Ramos (cell line): ENCODE results near the gene GFM2.
"Not testable (repeated sequence)": the region's sequence is repeated elsewhere in the genome, so short reads cannot be mapped to it uniquely, and the experiment has no call there.

Experiments
- in situ Hi-C: fragments of 300-500 bp; cut with MboI; formaldehyde crosslinking; loops from one replicate; pipeline ENCODE4 v1.14.3; 2022; ENCODE audit warnings: low sequenced_read_pairs; ENCODE audit not compliant: unreplicated experiment

GFM2 gene, protein sequence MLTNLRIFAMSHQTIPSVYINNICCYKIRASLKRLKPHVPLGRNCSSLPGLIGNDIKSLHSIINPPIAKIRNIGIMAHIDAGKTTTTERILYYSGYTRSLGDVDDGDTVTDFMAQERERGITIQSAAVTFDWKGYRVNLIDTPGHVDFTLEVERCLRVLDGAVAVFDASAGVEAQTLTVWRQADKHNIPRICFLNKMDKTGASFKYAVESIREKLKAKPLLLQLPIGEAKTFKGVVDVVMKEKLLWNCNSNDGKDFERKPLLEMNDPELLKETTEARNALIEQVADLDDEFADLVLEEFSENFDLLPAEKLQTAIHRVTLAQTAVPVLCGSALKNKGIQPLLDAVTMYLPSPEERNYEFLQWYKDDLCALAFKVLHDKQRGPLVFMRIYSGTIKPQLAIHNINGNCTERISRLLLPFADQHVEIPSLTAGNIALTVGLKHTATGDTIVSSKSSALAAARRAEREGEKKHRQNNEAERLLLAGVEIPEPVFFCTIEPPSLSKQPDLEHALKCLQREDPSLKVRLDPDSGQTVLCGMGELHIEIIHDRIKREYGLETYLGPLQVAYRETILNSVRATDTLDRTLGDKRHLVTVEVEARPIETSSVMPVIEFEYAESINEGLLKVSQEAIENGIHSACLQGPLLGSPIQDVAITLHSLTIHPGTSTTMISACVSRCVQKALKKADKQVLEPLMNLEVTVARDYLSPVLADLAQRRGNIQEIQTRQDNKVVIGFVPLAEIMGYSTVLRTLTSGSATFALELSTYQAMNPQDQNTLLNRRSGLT

DNA sequence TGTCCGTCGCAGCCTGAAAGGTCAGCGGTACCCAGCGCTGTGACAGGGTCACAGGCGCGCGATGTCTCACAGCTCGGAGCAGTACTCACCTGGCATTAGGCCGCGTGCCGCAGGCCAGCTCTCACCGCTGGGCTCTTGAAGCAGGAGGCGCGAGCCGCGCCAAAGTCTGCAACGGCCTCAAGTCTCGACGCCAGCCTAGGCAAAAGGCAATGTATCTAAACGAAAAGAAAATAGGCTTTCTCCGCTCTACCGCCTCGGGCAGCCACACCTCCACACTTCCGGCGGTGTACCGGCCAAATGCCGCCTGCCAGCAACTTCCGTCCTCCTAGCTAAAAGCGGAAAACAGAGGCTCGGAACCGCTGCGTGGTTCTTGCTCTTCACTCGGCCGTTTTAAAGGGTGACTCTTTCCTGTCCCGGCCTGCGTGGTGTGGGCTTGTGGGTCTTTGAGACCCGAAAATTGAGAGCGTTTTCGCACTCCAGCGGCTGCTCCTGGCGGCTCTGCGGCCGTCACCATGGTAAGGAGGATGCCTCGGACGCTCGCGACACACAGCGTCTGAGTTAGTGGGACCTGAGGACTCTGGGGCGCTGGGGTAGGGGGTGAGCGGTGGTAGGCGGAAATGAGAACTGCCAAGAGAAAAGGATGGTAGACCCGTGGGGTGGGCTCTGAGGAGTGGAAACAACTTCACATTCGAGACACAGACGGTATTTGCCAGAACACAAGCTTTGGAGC lies at the start of gene GFM2, which contains the start of gene NSA2:
TSS of gene GFM2 (minus strand) at position 269 of the 730 bp plus-strand sequence. CDS start 3,375 bp downstream, outside the sequence.
TSS of gene NSA2 (plus strand) at position 401 of the 730 bp plus-strand sequence. CDS start at position 513, 112 bp downstream.
- in situ Hi-C loops: no loop called here

DNA sequence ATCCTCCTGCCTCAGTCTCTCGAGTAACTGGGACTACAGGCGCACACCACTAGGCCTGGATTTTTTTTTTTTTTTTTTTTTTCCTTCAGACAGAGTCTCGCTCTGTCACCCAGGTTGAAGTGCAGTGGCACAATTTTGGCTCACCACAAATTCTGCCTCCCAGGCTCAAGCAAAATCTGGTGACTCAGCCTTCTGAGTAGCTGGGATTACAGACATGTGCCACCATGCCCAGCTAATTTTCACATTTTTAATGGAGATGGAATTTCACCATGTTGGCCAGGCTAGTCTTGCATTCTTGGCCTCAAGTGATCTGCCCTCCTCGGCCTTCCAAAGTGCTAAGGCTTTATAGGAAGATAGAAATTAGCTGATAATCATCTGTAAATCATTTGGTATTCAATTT lies 44.0 kb upstream of the GFM2 start:
- in situ Hi-C loops: no loop called here

DNA sequence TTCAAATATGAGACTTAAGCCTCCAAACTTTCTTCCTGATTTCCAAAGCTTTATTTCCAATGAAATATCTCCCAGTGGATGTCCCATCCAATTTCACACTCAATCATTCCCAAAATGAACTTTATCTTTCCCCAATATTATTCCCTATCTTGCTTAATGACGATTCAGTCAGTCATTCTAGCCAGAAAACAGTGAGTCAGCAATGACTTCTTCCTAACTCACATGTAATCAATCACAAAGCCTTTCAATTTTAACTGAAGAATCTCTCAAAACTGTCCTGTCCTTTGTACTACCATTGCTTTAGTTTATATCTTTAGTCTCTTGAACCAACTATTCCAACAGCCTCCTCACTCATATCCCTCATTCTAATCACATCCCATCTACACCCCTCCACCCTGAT lies 35.0 kb upstream of the GFM2 start:
- in situ Hi-C loops: no loop called here

DNA sequence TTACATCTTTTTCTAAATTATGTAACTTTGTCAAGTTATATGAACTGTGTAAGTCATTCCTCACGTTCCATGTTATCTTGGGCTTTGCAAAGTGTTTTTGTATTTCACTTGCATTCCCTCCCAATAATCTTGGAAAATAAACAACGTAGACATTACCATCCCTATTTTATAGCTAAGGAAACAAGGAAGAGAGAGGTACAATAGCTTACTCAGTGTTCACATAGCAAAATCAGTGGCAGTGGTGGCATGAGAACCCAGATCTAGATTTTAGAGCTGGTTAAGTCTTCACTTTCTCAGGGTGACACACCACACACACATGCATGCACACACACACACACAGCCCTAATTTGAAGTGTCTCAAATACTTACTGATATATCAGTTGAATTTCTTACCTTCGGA lies 34.3 kb upstream of the GFM2 start:
- in situ Hi-C loops: no loop called here

DNA sequence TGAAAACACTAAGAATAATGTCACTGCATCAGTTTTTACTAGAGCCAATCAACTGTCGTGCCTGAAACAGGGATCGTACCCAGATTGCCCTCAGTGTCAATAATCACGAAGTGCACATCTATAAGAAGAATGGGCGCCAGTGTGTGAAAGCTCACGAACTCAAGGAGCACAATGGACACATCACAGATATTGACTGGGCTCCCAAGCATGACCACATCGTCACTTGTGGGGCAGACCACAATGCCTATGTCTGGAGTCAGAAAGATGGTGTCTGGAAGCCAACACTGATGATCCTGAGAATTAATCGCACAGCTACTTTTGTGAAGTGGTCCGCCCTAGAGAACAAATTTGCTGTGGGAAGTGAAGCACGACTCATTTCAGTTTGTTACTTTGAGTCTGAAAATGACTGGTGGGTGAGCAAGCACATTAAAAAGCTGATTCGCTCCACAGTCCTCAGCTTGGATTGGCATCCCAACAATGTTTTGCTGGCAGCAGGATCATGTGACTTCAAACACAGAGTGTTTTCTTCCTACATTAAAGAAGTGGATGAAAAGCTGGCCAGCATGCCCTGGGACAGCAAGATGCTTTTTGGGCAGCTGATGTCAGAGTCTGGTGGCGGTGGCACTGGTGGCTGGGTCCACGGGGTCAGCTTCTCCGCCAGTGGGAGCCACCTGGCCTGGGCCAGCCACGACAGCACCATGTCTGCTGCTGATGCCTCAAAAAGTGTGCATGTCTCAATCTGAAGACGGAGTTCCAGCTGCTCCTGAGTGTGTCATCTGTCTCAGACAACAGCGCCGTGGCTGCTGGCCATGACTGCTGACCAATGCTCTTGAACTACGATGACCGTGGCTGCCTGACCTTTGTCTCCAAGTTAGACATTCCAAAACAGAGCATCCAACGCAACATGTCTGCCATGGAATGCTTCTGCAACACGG lies 32.3 kb upstream of the GFM2 start:
- in situ Hi-C loops: no loop called here

DNA sequence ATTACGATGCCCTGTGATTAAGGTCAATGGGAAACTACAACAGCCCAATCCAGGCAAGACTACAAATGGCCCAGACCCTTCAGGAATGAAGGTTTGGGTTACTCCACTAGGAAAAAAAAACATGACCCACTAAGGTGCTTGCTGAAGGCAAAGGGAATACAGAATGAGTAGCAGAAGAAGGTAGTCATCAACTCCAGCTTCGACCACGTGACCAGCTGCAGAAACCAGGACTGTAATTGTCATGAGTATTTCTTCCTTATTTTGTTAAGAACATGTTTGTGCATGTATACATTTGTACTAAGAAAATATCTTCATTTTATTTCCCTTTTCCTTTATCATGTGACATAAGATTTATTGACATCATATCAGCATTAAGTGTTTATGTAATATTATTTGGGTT lies 24.8 kb upstream of the GFM2 start:
- in situ Hi-C loops: not testable (repeated sequence)

DNA sequence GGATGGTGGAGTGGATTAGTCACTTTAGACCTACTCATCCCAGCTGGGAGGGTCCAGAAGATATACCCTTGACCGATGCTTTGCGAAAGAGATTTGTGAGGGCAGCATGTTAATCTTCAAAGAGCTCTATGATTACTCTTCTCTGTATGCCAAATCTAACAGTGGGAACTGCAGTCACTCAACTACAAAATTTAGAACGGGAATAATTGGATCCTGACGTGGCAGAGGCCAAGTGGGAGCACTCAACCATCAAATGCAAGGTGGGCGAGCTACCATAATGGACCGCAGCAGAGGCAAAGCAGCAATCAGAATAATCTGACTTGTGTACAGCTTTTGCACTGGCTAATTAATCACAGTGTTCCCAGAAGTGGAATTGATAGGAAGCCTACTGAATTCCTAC lies 20.5 kb upstream of the GFM2 start:
- in situ Hi-C loops: no loop called here

DNA sequence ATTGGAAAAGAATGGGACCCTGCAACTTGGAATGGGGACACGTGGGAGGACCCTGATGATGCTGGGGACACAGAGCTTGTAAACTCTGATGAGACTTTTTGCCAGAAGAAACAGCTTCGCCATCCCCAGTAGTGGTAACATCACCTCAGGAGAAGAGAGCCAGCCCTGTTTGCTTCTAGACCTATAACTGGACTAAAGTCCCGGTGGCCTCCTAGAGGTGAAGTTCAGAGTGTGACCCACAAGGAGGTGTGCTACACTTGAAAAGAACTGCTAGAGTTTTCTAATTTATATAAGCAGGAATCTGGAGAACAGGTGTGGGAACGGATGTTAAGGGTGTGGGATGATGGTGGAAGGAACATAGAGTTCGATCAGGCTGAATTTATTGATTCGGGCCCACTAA lies 19.9 kb upstream of the GFM2 start:
- in situ Hi-C loops: no loop called here

DNA sequence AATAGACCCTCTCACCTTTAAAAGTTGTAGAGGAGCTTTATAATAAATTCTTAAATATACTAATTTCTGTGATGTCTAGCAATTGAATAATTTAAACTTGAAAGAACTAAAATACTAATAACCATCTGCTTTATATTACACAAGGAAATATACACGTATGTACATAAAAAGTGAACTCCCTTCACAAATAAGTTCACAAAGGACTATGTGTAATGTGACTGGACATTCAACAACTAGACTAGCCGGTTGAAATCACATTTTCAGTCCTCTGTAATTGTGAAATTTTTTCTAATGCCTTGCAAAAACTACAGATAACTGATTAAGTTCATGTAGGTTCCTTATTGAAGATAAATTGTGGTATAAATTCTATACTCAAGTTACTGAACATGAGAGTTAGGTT lies 11.7 kb upstream of the GFM2 start:
- in situ Hi-C loops: no loop called here

DNA sequence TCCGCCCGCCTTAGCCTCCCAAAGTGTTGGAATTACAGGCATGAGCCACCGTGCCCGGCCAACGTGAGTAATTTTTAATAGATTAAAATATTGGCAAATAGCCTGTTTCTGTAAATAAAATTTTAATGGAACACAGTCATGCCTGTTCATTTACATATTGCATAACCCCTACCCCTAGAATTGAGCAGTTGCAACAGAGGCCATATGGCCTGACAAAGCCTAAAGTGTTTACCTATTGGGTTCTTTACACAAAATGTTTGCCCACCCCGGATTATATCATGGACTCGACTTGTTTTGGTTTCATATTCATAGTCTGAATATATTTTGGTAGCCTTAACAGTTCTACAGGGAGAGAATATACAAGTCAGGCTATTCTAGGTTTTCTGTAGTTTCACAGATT lies 5.4 kb upstream of the GFM2 start:
- in situ Hi-C loops: no loop called here

DNA sequence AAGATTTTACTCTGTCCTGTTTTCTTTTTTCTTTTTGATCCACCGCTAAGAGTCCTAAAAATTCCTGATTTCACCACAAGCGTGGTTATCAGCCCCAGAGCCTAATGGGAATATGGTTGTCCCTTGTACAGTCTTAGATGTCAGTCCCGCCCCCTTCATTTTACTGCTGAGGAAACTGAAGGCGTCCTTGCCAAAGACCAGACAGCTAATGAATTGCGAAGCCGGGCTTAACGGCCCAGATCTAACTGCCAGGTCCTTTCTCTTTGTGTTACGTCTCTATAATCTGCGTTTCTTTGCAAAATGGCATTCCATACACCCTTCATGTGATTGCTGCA lies 629 bp upstream of the GFM2 start:
- in situ Hi-C loops: no loop called here

DNA sequence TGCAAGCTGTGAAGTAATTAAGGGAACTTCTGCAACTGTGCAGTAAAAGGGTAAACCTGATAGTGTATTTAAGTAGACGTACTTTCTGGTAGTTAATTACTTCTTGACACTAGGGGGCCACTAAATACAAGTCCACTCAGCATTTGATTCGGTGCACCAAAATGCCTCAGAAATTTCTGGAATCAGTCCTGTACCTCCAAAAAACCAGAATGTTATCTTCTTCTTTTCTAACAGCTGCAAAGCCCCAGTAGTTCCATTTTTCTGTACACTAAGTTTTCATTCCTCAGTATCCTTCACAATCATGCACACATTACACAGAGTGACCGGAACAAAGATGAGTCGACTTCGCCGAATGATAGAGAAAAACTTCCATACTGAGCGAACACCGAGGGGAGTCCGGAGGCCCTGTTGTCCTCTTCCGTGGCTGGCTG lies 484 bp downstream of the GFM2 start:
- in situ Hi-C loops: no loop called here

DNA sequence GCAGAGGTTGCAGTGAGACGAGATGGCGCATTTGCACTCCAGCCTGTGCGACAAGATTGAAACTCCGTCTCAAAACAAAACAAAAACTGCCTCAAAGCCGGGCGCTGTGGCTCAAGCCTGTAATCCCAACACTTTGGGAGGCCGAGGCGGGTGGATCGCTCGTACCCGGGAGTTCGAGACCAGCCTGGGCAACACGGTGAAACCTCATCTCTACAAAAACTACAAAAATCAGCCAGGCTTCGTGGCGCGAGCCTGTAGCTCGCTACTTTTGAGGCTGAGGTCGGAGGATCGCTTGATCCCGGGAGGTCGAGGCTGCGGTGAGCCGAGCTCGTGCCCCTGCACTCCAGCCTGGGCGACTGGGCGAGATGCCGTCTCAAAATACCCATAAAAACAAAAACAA lies 988 bp downstream of the GFM2 start:
- in situ Hi-C loops: no loop called here

DNA sequence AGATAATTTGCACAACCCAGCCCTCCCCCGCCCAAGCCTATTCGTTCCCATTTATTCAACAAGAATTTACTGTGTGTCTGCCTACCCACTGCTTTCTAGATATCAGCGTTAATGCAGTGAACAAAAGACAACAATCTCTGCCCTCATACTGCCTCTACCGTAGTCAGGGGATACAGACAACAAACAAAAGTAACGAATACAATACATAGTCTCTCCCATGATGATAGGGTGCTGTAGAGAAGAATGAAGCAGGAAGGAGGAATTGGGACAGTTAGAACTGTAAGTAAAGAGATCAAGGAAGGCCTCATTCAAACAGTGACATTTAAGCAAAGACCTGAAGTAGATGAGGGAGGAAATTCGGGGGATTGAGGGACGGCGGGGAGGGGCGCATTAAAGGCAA lies 1.7 kb downstream of the GFM2 start:
- in situ Hi-C loops: no loop called here

DNA sequence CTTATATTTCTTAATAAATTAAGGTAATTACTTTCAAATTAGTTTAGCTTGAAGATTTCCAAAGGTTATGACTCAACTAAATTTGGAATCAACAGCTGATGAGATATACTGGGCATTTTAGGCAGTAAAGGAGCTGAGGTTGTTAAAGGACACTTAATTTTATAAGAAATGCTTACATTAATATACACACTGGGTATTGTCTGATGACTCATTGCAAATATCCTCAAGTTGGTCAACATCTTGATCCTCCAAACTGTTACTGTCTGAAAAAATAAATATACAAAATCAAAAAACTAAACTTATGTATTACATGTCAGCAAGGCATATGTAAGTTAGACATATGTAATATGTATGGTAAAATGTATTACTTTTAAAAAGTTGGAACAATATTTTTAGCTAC lies 3.4 kb downstream of the GFM2 start:
- in situ Hi-C loops: no loop called here

DNA sequence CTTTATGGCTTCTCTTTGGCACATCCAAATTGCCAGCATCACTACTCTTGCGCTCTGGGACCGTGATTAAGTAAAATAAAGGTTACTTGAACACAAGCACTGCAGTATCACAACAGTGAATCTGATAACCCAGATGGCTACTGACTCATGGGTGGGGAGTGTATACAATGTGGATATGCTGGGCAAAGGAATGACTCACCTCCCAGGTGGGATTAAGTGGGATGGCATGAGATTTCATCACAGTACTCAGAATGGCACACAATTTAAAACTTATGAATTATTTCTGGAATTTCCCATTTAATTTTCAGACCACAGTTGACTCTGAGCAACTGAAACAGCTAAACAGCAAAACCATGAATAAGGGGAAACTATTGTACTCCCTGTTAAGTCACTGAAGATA lies 4.3 kb downstream of the GFM2 start:
- in situ Hi-C loops: no loop called here

DNA sequence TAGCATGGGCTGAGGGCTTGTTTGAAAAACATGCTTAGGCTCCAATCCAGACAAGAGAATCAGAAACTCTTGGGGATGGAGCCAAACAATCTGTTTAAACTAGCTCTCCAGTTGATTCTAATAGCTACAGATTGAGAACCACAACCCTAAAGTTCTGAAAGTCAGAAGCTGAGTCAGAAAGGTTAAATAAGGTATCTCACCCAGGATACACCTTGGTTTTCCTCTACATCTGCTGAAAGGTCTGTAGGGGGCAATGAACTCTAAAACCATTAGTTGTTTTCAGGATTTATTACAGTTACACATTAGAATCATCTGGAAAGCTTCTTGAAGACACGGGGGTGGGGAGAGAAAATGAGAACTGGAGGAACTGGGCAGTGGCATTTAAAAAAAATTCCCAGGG lies 5.7 kb downstream of the GFM2 start:
- in situ Hi-C loops: no loop called here

DNA sequence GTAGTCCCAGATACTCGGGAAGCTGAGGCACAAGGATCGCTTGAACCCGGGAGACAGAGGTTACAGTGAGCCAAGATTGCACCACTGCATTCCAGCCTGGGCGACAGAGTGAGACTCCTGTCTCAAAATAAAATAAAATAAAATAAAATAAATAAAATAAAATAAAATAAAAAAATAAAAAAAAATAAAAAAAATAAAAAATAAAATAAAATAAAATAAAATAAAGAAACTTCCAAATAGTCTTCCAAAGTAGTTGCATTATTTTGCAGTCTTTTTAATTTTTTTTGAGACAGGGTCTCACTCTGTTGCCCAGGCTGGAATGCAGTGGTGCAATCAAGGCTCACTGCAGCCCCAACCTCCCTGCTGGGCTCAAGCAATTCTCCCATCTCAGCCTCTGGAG lies 18.2 kb downstream of the GFM2 start:
- in situ Hi-C loops: not testable (repeated sequence)

DNA sequence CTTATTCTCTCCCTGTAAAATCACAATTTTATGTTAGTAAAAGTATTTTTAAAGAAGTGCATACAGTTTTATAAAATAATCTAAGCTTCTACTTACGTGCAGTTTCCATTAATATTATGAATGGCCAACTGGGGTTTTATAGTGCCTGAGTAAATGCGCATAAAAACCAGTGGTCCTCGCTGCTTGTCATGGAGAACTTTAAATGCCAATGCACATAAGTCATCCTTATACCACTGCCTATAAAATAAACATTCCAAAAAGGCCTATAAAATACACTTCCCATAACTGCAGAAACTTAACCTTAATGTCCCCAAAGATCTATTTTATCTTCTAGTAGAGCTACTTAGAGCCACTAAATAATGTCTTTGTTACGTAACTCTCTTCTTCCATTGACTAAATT lies 28.5 kb downstream of the GFM2 start:
- in situ Hi-C loops: no loop called here

DNA sequence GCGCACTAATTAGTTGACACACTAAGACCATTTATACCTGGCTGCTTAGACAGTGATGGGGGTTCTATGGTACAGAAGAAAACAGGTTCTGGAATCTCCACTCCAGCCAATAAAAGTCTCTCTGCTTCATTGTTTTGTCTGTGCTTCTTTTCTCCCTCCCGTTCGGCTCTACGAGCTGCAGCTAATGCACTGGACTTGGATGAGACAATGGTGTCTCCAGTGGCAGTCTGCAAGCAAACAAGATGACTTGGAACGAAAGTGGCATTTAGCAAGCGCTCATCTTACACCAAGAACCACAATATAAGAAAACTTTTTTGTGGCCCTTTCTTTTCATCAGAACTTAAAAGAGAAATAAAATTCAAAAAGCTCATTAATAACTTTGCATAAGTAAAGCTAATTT lies 30.2 kb downstream of the GFM2 start:
- in situ Hi-C loops: no loop called here
